Central memory CD8-positive, alpha-beta T cell (primary cell): ENCODE results near the gene PCP4L1.

Experiments used
- ATAC-seq: fragments of 150-1000 bp; cut with Tn5 transposase; replicated peaks from 2 replicates; pipeline ENCODE4 v1.10.0; 2022; ENCODE audit warnings: mild to moderate bottlenecking, moderate FRiP score, moderate number of reproducible peaks; ENCODE audit not compliant: poor library complexity, severe bottlenecking; ENCODE audit errors: extremely low read depth
- DNase-seq, 2 donors: peaks; one replicate each; pipeline ENCODE4 v3.0.0; 2021; ENCODE audit warnings: low spot score in 2 of 2
- H3K27ac Mint-ChIP-seq: one replicate; pipeline ENCODE4 v1.8.0; 2022; ENCODE audit warnings: low read depth, mild to moderate bottlenecking, moderate library complexity, mixed read lengths
- H3K27me3 Mint-ChIP-seq: one replicate; pipeline ENCODE4 v1.8.0; 2022; ENCODE audit warnings: mixed read lengths
- H3K36me3 Mint-ChIP-seq: one replicate; pipeline ENCODE4 v1.8.0; 2022; ENCODE audit warnings: mild to moderate bottlenecking, moderate library complexity, mixed read lengths; ENCODE audit not compliant: insufficient read depth
- H3K4me1 Mint-ChIP-seq: one replicate; pipeline ENCODE4 v1.8.0; 2022; ENCODE audit warnings: mixed read lengths
- H3K4me3 Mint-ChIP-seq: one replicate; pipeline ENCODE4 v1.8.0; 2022; ENCODE audit warnings: mild to moderate bottlenecking, moderate library complexity, mixed read lengths
- H3K9me3 Mint-ChIP-seq: one replicate; pipeline ENCODE4 v1.8.0; 2022; ENCODE audit warnings: mixed read lengths

Gene PCP4L1

DNA sequence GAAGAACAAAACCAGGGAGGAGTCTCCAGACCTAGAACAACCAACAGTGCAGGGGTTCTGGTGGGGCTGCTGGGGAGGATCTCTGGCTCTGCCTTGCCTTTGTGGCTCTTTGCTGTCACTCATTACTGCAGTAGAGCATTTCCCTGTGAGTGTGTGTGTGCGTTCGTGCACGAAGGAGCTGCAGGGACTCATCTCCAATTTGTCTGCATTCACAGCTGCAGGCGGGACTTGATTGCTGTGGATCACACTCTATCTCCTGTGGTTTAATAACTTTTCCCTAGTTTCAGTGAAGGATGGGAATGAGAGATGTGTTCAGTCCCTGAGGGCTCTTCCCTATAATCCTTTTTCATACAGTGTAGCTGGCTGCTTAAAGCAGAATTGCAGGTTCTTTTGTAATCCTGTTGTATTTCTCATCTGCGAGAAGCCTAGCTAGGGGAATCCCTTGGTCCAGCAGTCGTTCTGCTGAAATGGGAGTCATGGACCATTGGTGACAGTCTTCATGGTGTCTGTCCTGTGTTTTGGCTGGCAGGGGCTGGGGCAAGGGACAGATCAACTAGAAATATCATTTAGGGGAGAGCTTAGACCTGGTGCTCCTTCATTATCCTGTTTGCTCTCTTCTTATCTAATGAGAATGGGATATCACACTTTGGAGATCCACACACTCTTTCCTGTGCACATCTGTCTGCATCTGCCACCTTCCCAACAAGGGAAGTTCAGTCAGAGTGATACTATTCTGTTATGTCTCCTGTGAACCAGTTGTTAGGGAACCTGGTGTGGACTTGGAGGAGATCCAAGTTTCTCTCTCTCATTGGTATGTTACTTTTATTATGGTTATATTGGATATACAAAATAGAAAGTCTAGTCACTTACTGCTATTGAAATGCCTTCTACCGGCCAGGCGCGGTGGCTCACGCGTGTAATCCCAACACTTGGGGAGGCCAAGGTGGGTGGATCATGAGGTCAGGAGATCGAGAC, 3.0 kb downstream of the PCP4L1 start:
- no peak for DNase-seq
- no peak for ATAC-seq
- Mint-ChIP-seq H3K4me3 (no peak overlapping the region), H3K36me3 (no peaks in the 10 kb centered on the region), H3K9me3 (peaks cover 16% of the 10 kb centered on the region), H3K4me1 (peaks cover 21% of the 10 kb centered on the region), H3K27me3 (peaks cover 82% of the 10 kb centered on the region), H3K27ac (no peak overlapping the region)

DNA sequence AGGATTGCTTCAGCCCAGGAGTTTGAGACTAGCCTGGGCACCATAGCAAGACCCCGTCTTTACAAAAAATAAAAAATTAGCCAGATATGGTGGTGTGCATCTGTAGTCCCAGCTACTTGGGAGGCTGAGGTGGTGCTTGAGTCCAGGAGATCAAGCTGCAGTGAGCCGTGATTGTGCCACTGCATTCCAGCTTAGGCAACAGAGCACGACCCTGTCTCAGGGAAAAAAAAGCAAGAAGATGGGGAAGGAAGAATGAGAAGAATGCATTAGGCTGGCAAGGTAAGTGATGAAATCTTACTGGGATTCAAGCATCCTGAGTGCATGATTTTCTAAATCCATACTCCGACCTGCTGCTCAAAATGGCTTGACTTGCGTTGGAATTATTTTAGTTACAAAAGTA, 6.8 kb downstream of the PCP4L1 start:
- Mint-ChIP-seq H3K9me3 (no peaks in the 10 kb centered on the region), H3K4me3 (no peak overlapping the region), H3K36me3 (no peaks in the 10 kb centered on the region), H3K27ac (no peak overlapping the region), H3K4me1 (peaks cover 4% of the 10 kb centered on the region), H3K27me3 (peaks cover 56% of the 10 kb centered on the region)
- ATAC-seq: no peak
- no peak for DNase-seq

DNA sequence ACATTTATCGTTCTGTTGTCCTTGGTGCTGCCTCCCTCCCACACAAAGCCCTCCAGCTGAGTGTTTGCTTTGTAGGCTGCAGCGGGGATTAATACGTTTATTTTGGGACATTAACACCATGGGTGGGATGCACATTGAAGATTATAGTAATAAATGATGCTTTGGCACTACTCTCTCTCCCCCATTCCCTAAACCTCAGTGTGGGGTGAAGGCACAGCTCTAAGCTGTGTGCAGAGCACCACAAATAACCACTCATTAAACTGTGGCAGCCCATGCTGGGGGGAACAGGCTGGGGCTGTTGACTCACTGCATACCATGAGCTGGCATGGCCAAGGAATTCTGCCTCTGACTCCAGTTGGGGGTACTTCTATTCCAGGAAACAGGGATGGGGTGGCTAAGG, 7.7 kb downstream of the PCP4L1 start:
- no peaks in the 10 kb centered on the region for H3K9me3 Mint-ChIP-seq
- H3K27me3 Mint-ChIP-seq: peaks cover 47% of the 10 kb centered on the region
- H3K4me1 Mint-ChIP-seq: no peaks in the 10 kb centered on the region
- DNase-seq (no peak), ATAC-seq (no peak)
- no peaks in the 10 kb centered on the region for H3K36me3 Mint-ChIP-seq
- no peak overlapping the region for H3K4me3 Mint-ChIP-seq
- H3K27ac Mint-ChIP-seq: no peak overlapping the region

DNA sequence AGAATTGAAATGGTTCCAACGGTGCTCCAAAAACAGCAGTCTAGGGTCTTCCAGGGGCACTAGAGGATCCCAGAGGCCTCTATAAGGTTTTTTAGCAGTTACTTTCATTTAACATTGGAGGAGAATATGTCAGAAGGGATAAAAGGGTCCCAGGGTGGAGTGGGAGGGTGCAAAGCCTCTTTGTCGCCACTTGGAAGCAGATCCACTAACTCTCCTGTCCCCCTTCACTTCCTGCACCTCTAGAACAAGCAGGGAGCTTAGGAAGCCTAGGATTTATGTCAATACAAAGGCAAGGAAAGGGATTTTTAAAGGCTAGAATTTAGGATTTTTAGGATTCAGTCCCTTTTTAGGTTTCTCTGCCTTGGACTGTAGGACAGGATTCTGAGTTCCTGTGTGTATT, 8.3 kb downstream of the PCP4L1 start:
- ATAC-seq (no peak), DNase-seq (no peak)
- Mint-ChIP-seq H3K4me1 (no peaks in the 10 kb centered on the region), H3K27me3 (peaks cover 46% of the 10 kb centered on the region), H3K9me3 (no peaks in the 10 kb centered on the region), H3K4me3 (no peak overlapping the region), H3K36me3 (peaks cover 1% of the 10 kb centered on the region), H3K27ac (no peak overlapping the region)

DNA sequence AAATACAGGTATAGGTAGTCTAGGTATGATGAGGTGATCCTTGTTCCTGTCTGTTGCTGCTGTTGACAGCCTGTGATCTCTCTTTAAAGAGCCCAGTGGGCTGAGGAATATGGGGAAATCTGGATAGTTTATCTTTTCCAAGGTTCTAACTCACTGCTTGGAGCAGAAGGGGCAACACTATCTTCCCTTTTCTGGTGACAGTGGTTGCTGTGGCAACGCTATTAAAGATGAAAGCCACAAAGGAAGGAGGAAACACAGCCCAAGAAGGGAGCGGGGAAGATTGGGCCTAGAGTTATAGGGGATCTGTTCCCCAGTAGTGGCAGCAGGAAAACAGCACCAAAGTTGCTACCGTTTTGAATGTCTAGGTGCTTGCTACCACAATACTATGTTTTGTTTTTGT, 8.8 kb downstream of the PCP4L1 start:
- Mint-ChIP-seq H3K27ac (no peak overlapping the region), H3K27me3 (peaks cover 46% of the 10 kb centered on the region), H3K36me3 (peaks cover 1% of the 10 kb centered on the region), H3K4me3 (no peak overlapping the region), H3K9me3 (no peaks in the 10 kb centered on the region), H3K4me1 (no peaks in the 10 kb centered on the region)
- ATAC-seq (no peak), DNase-seq (no peak)

DNA sequence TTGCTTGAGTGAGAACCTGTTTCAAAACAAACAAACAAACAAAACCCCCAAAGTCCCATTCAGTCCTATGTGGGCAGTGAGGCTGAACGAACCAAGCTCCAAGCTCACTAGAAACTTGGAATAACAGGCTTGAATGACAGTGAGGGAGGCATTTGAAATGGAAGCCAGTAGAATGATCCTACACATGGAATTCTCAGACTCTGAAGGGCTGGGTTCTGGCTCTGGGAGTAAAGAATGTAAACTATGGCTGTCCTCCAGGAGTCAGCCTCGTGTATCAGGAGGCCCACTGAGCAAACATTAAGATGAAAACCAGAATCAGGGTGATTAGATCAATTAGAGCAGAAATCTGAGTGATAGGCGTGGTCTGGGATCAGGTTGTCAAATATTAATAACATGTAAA, 14.9 kb downstream of the PCP4L1 start:
- Mint-ChIP-seq H3K27me3 (peaks cover 37% of the 10 kb centered on the region), H3K4me3 (no peak overlapping the region), H3K27ac (no peak overlapping the region), H3K4me1 (no peaks in the 10 kb centered on the region), H3K9me3 (no peaks in the 10 kb centered on the region), H3K36me3 (peaks cover 1% of the 10 kb centered on the region)
- DNase-seq (no peak), ATAC-seq (no peak)

DNA sequence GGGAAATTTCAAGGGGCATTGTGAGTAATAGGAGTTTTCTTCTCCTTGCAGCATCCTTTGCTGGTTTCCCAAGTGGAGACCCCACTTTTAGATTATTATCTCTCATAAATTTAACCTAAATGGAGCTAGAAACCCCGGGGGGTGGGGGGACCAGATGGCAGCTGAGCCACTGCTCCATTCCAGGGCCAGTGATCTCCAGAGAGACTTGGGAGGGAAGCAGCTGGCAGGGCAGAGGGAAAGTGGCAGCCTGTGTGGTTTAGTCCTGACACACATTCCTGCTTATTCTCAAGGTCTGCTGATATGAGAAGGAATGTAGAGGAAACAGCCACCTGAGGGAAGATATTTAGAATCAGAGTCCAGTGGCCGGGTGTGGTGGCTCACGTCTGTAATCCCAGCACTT, 16.3 kb downstream of the PCP4L1 start:
- H3K4me3 Mint-ChIP-seq: no peak overlapping the region
- no peaks in the 10 kb centered on the region for H3K9me3 Mint-ChIP-seq
- no peaks in the 10 kb centered on the region for H3K4me1 Mint-ChIP-seq
- peaks cover 1% of the 10 kb centered on the region for H3K36me3 Mint-ChIP-seq
- H3K27me3 Mint-ChIP-seq: peaks cover 37% of the 10 kb centered on the region
- H3K27ac Mint-ChIP-seq: no peak overlapping the region
- DNase-seq: no peak
- no peak for ATAC-seq

DNA sequence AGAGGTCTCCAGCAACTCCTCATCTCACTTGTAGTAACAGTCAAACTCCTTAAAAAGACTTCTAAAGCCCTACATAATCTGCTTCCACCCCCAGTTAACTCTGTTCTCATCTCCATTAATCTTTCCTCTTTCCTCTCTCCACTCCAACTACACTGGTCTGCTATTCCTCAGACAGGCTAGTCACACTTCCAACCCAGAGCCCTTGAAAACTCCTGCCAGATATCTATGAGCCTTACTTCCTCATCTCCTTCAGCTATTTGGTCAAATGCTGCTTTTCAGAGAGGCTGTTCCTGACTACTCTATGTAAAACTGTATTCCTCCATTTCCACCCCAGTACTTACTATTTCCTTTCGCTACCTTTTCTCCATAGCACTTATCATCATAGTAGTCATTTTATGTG, 24.4 kb downstream of the PCP4L1 start:
- peaks cover 12% of the 10 kb centered on the region for H3K27me3 Mint-ChIP-seq
- H3K27ac Mint-ChIP-seq: no peak overlapping the region
- ATAC-seq (no peak), DNase-seq (no peak)
- no peaks in the 10 kb centered on the region for H3K9me3 Mint-ChIP-seq
- no peaks in the 10 kb centered on the region for H3K4me1 Mint-ChIP-seq
- no peaks in the 10 kb centered on the region for H3K36me3 Mint-ChIP-seq
- H3K4me3 Mint-ChIP-seq: no peak overlapping the region

DNA sequence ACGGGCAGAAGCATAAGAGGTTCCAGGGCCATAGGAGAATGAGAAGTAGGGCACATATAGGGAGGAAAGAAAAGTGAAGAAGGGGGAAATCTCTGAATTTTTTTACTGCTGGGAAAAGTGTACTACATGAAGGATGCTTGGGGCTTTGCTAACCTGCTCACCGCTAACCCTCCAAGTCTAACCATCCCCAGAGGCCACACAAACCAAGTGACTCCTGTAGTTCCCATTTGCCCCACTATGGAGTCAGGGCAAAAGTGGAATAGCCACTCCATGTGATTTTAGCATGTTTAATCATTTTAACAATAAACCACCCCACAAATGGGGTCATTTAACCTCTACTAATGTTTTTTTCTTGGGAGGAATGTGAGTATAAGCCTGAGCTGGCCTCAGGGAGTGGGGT, 26.6 kb downstream of the PCP4L1 start:
- Mint-ChIP-seq H3K9me3 (no peaks in the 10 kb centered on the region), H3K4me3 (no peak overlapping the region), H3K27me3 (peaks cover 12% of the 10 kb centered on the region), H3K36me3 (no peaks in the 10 kb centered on the region), H3K4me1 (no peaks in the 10 kb centered on the region), H3K27ac (no peak overlapping the region)
- ATAC-seq (no peak), DNase-seq (no peak)

DNA sequence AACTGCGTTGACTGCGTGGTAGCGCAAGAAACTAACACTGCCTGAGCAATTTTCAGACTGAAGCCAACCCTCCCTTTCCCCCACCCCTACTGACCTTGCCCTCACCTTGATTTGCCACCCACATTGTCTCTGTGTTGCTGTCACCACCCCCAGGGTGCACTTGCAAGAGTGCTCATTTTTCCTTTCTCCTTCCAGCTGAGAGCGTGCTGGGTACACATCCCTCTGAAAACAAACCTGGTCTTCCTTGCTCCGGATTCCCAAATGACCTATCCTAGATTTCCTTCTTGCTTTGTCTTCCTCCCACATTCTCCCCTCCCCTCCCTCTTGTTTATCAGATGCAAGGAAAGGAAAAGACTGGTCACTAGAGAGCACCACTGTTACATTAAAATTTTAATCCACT, 27.0 kb downstream of the PCP4L1 start:
- Mint-ChIP-seq H3K4me1 (no peaks in the 10 kb centered on the region), H3K27me3 (peaks cover 12% of the 10 kb centered on the region)
- no peak for DNase-seq

DNA sequence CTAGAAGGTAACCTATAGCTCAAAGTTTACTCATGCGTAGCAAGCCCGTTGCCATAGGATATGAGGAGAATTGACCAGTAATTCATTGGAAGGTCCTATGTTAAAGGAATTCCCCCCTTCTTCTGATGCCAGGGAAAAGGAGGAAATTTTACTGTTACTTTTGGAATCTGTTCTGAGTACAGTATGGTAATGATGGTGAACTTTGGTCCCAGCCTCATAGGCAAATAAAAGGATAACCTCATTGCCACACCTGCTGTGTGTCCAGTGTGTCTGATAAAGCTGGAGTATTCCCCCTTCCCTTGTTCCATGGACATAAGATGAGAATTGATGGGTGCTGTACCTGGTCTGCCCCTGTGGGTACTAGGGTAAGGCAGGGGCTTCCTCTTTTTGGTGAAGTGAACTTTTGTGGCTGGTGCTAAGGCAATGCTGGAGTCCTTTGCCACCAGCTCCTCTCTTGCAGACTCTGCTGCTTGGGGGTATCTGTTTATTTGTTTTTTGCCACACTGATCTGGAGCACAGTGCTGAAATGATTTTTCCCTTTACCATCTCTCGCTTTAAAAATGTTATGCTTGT, 29.0 kb downstream of the PCP4L1 start:
- no peak overlapping the region for H3K27ac Mint-ChIP-seq
- no peak for DNase-seq

More for the DNA sequence above, 27.0 kb downstream of the PCP4L1 start:
- H3K9me3 Mint-ChIP-seq: no peaks in the 10 kb centered on the region
- H3K4me3 Mint-ChIP-seq: no peak overlapping the region
- no peak for ATAC-seq
- no peak overlapping the region for H3K27ac Mint-ChIP-seq
- no peaks in the 10 kb centered on the region for H3K36me3 Mint-ChIP-seq

DNA sequence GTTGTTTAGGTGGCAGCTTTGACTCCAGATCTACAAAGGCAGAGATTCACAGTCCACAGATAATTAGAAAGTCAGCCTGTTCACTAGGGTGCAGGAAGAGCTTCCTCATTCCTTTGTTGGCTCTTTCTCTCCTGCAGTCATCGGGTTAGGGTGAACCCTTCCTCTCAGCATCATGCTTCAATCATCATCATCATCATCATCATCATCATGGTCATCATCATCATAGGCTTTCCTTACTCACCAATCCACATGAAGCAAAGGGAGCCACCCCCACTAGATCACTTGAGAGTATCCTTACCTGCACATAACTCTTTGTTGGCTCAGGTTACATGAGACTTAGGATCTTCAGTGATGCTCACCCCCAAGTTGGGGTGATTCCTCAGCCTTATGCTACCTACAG, 32.2 kb downstream of the PCP4L1 start:
- no peak overlapping the region for H3K4me3 Mint-ChIP-seq
- no peak for DNase-seq
- peaks cover 6% of the 10 kb centered on the region for H3K4me1 Mint-ChIP-seq
- H3K9me3 Mint-ChIP-seq: no peaks in the 10 kb centered on the region
- H3K27ac Mint-ChIP-seq: no peak overlapping the region
- ATAC-seq: no peak
- no peaks in the 10 kb centered on the region for H3K27me3 Mint-ChIP-seq
- H3K36me3 Mint-ChIP-seq: peaks cover 5% of the 10 kb centered on the region

More for the DNA sequence above, 29.0 kb downstream of the PCP4L1 start:
- peaks cover 9% of the 10 kb centered on the region for H3K27me3 Mint-ChIP-seq
- ATAC-seq: no peak
- H3K4me3 Mint-ChIP-seq: no peak overlapping the region
- peaks cover 6% of the 10 kb centered on the region for H3K4me1 Mint-ChIP-seq
- H3K36me3 Mint-ChIP-seq: peaks cover 5% of the 10 kb centered on the region
- H3K9me3 Mint-ChIP-seq: no peaks in the 10 kb centered on the region

DNA sequence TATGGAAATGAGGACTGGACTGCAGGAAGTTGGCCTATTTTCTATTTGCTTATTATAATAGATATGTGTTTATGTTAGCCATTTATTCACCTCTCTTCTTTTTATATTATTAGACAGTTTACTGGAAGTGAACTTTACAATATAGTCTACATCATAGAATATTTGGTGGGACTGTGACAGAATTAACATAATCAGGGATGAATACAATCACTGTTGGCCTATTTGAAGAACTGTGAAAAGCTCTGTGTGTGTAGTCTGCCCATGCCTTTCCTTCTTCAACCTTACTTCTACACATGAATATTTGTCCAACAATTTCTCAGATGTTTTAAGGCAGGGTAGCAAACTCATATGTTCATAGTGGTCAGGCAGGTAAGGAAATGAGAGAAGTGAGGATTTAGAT, 38.9 kb downstream of the PCP4L1 start:
- Mint-ChIP-seq H3K27me3 (no peaks in the 10 kb centered on the region), H3K9me3 (no peaks in the 10 kb centered on the region), H3K4me3 (no peak overlapping the region), H3K4me1 (peaks cover 6% of the 10 kb centered on the region), H3K27ac (no peak overlapping the region), H3K36me3 (no peaks in the 10 kb centered on the region)
- no peak for ATAC-seq
- no peak for DNase-seq
